ENCODE data around the gene MYADML2.

DNA sequence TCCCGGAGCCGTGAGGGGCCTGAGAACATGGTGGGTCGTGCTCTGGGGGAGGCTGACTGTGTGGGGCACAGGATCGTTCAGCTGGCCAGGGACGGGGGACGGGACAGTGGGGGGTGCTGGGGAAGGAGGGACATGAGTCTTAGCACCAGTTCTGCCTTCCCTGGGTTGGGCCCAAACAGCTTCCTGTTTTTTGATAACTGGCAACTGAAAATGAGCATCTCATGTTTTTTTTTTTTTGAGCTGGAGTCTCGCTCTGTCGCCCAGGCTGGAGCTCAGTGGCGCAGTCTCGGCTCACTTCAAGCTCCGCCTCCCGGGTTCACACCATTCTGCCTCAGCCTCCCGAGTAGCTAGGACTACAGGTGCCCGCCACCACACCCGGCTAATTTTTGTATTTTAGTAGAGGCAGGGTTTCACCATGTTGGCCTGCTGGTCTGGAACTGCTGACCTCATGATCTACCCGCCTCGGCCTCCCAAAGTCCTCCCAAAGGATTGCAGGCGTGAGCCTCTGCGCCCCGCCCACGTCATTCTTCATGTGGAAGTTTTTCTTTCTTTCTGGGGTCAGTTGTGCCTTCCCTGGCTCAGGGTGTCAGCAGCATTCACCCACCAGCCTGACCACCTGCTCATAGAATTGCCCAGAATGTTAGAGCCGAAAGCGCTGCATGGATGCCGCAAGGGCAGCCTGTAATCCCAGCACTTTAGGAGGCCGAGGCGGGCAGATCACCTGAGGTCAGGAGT, 36.8 kb upstream of the MYADML2 start:
- TF ChIP-seq, protein P1, sequence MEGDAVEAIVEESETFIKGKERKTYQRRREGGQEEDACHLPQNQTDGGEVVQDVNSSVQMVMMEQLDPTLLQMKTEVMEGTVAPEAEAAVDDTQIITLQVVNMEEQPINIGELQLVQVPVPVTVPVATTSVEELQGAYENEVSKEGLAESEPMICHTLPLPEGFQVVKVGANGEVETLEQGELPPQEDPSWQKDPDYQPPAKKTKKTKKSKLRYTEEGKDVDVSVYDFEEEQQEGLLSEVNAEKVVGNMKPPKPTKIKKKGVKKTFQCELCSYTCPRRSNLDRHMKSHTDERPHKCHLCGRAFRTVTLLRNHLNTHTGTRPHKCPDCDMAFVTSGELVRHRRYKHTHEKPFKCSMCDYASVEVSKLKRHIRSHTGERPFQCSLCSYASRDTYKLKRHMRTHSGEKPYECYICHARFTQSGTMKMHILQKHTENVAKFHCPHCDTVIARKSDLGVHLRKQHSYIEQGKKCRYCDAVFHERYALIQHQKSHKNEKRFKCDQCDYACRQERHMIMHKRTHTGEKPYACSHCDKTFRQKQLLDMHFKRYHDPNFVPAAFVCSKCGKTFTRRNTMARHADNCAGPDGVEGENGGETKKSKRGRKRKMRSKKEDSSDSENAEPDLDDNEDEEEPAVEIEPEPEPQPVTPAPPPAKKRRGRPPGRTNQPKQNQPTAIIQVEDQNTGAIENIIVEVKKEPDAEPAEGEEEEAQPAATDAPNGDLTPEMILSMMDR (IDR thresholded peaks at IDR 0.05) = no peak
- no peak for TF ChIP-seq POLR2A (IDR thresholded peaks at IDR 0.05)
